HEK293 (cell line): ENCODE measurements around the gene CPNE1.

Experiments used
- HOXA7 ChIP-seq: sonication (generic); formaldehyde crosslinking; IDR thresholded peaks from 2 replicates; pipeline ENCODE4 v1.8.1; 2022; ENCODE audit warnings: missing genetic modification reagents, borderline replicate concordance
- SCRT1 ChIP-seq: fragments of 450-650 bp; formaldehyde crosslinking; IDR thresholded peaks from 2 replicates; pipeline ENCODE4 v1.5.1; 2016; ENCODE audit warnings: missing biosample characterization, missing genetic modification characterization, borderline replicate concordance
- ZNF2 ChIP-seq: fragments of 450-650 bp; formaldehyde crosslinking; IDR thresholded peaks from 2 replicates; pipeline ENCODE4 v1.5.1; 2016; ENCODE audit warnings: missing biosample characterization, missing genetic modification characterization
- ZNF473 ChIP-seq: fragments of 450-650 bp; formaldehyde crosslinking; IDR thresholded peaks from 2 replicates; pipeline ENCODE4 v1.5.1; 2017; ENCODE audit warnings: missing biosample characterization, missing genetic modification characterization
- ZNF660 ChIP-seq: fragments of 450-650 bp; IDR thresholded peaks from 2 replicates; pipeline ENCODE4 v1.5.1; 2018; ENCODE audit warnings: missing biosample characterization, mild to moderate bottlenecking, missing genetic modification characterization
- ZSCAN30 ChIP-seq: fragments of 450-650 bp; IDR thresholded peaks from 2 replicates; pipeline ENCODE4 v1.5.1; 2018; ENCODE audit warnings: missing biosample characterization, mild to moderate bottlenecking, missing genetic modification characterization, moderate library complexity
- ZXDB ChIP-seq: fragments of 450-650 bp; formaldehyde crosslinking; IDR thresholded peaks from 2 replicates; pipeline ENCODE4 v1.5.1; 2016; ENCODE audit warnings: missing biosample characterization, missing genetic modification characterization
- TF ChIP-seq, protein P1 (sequence below): fragments of 450-650 bp; formaldehyde crosslinking; IDR thresholded peaks from 2 replicates; pipeline ENCODE4 v1.5.1; 2016; ENCODE audit warnings: missing biosample characterization, missing genetic modification characterization
- TF ChIP-seq, protein P2 (sequence below): fragments of 450-650 bp; IDR thresholded peaks from 2 replicates; pipeline ENCODE4 v1.5.1; 2018; ENCODE audit warnings: missing biosample characterization, missing genetic modification characterization
- TF ChIP-seq, protein P3 (sequence below): fragments of 450-650 bp; formaldehyde crosslinking; IDR thresholded peaks from 2 replicates; pipeline ENCODE4 v1.5.1; 2016; ENCODE audit warnings: missing biosample characterization, missing genetic modification characterization

DNA sequence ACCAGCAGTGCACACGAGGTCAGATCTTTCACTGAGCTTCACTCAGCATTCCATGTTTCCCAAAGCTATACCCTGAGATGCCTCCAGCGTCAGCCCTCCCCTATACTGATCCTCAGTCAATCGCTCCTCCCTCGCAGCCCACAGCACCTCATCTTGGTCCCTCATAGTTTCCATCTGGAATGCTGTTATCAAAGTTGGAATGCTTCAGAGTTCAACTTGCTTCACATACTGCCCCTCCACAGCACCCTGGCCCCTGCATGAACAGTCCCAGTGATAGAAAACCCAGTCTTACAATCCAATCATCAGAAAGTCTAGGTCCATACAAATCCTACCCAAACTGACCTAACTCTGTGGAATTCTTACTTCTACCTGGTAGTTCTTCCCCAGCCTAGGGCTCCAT is 29.0 kb downstream of the CPNE1 start:
- no peak for TF ChIP-seq SCRT1
- no peak for TF ChIP-seq ZNF660 (tag by site-specific recombination)
- TF ChIP-seq, protein P1, sequence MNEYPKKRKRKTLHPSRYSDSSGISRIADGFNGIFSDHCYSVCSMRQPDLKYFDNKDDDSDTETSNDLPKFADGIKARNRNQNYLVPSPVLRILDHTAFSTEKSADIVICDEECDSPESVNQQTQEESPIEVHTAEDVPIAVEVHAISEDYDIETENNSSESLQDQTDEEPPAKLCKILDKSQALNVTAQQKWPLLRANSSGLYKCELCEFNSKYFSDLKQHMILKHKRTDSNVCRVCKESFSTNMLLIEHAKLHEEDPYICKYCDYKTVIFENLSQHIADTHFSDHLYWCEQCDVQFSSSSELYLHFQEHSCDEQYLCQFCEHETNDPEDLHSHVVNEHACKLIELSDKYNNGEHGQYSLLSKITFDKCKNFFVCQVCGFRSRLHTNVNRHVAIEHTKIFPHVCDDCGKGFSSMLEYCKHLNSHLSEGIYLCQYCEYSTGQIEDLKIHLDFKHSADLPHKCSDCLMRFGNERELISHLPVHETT, result no peak
- no peak for TF ChIP-seq ZSCAN30 (tag by site-specific recombination)
- TF ChIP-seq ZNF473 (tag by site-specific recombination), result no peak
- no peak for TF ChIP-seq ZNF2 (tag by site-specific recombination)
- TF ChIP-seq, protein P2, sequence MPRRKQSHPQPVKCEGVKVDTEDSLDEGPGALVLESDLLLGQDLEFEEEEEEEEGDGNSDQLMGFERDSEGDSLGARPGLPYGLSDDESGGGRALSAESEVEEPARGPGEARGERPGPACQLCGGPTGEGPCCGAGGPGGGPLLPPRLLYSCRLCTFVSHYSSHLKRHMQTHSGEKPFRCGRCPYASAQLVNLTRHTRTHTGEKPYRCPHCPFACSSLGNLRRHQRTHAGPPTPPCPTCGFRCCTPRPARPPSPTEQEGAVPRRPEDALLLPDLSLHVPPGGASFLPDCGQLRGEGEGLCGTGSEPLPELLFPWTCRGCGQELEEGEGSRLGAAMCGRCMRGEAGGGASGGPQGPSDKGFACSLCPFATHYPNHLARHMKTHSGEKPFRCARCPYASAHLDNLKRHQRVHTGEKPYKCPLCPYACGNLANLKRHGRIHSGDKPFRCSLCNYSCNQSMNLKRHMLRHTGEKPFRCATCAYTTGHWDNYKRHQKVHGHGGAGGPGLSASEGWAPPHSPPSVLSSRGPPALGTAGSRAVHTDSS (tag by site-specific recombination), result no peak
- TF ChIP-seq ZXDB (tag by site-specific recombination), result no peak
- TF ChIP-seq, protein P3, sequence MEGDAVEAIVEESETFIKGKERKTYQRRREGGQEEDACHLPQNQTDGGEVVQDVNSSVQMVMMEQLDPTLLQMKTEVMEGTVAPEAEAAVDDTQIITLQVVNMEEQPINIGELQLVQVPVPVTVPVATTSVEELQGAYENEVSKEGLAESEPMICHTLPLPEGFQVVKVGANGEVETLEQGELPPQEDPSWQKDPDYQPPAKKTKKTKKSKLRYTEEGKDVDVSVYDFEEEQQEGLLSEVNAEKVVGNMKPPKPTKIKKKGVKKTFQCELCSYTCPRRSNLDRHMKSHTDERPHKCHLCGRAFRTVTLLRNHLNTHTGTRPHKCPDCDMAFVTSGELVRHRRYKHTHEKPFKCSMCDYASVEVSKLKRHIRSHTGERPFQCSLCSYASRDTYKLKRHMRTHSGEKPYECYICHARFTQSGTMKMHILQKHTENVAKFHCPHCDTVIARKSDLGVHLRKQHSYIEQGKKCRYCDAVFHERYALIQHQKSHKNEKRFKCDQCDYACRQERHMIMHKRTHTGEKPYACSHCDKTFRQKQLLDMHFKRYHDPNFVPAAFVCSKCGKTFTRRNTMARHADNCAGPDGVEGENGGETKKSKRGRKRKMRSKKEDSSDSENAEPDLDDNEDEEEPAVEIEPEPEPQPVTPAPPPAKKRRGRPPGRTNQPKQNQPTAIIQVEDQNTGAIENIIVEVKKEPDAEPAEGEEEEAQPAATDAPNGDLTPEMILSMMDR (tag by site-specific recombination), result no peak
- TF ChIP-seq HOXA7 (CRISPR knock-in tag), result no peak
